HEK293T (cell line): ENCODE results near the gene DIDO1.
"Not testable (repeated sequence)": the region's sequence is repeated elsewhere in the genome, so short reads cannot be mapped to it uniquely, and the experiment has no call there.

Experiments used
- CTCF ChIA-PET: fragments of 350-600 bp; formaldehyde crosslinking; extraction: SDS; loops from one replicate; lab custom pipeline; 2021; ENCODE audit warnings: antibody characterized with exemption, inconsistent platforms; lab: Yijun Ruan, JAX
- POLR2A ChIA-PET: fragments of 350-600 bp; formaldehyde crosslinking; extraction: SDS; loops from one replicate; lab custom pipeline; 2020; ENCODE audit warnings: antibody characterized with exemption, inconsistent platforms; lab: Yijun Ruan, JAX
- DNase-seq: peaks from one replicate; pipeline ENCODE4 v3.0.0; 2012; ENCODE audit warnings: mixed read lengths; ENCODE audit errors: extremely low spot score
- ARNT ChIP-seq: fragments of 450-650 bp; IDR thresholded peaks from 2 replicates; pipeline ENCODE4 v1.6.1; 2017; ENCODE audit warnings: mild to moderate bottlenecking
- BHLHE40 ChIP-seq: fragments of 450-650 bp; IDR thresholded peaks from 2 replicates; pipeline ENCODE4 v1.6.1; 2016; ENCODE audit warnings: mild to moderate bottlenecking, moderate library complexity, borderline replicate concordance
- CTBP1 ChIP-seq: fragments of 450-650 bp; IDR thresholded peaks from 2 replicates; pipeline ENCODE4 v1.6.1; 2016; ENCODE audit warnings: borderline replicate concordance
- ELF4 ChIP-seq: fragments of 450-650 bp; IDR thresholded peaks from 2 replicates; pipeline ENCODE4 v1.6.1; 2017; ENCODE audit warnings: antibody characterized with exemption
- FOXA1 ChIP-seq: fragments of 450-650 bp; IDR thresholded peaks from 2 replicates; pipeline ENCODE4 v1.6.1; 2016; ENCODE audit warnings: mild to moderate bottlenecking
- FOXK2 ChIP-seq: fragments of 450-650 bp; IDR thresholded peaks from 2 replicates; pipeline ENCODE4 v1.6.1; 2016; ENCODE audit warnings: mild to moderate bottlenecking
- FOXM1 ChIP-seq: fragments of 450-650 bp; IDR thresholded peaks from 2 replicates; pipeline ENCODE4 v1.6.1; 2017; ENCODE audit warnings: mild to moderate bottlenecking, borderline replicate concordance
- HDGF ChIP-seq: fragments of 450-650 bp; IDR thresholded peaks from 2 replicates; pipeline ENCODE4 v1.6.1; 2017; ENCODE audit warnings: antibody characterized with exemption, borderline replicate concordance
- L3MBTL2 ChIP-seq: fragments of 450-650 bp; conservative IDR thresholded peaks from 2 replicates; pipeline ENCODE4 v1.6.1; 2016; ENCODE audit warnings: mild to moderate bottlenecking
- LEF1 ChIP-seq: fragments of 450-650 bp; IDR thresholded peaks from 2 replicates; pipeline ENCODE4 v1.6.1; 2017; ENCODE audit warnings: mild to moderate bottlenecking, borderline replicate concordance
- NFRKB ChIP-seq: fragments of 450-650 bp; IDR thresholded peaks from 2 replicates; pipeline ENCODE4 v1.6.1; 2016; ENCODE audit warnings: mild to moderate bottlenecking, moderate library complexity
- PKNOX1 ChIP-seq: fragments of 450-650 bp; IDR thresholded peaks from 2 replicates; pipeline ENCODE4 v1.6.1; 2016
- SP1 ChIP-seq: fragments of 450-650 bp; IDR thresholded peaks from 2 replicates; pipeline ENCODE4 v1.6.1; 2017
- SUZ12 ChIP-seq: fragments of 450-650 bp; IDR thresholded peaks from 2 replicates; pipeline ENCODE4 v1.6.1; 2016; ENCODE audit warnings: mild to moderate bottlenecking
- TARDBP ChIP-seq: fragments of 450-650 bp; IDR thresholded peaks from 2 replicates; pipeline ENCODE4 v1.6.1; 2016
- ZNF384 ChIP-seq: fragments of 450-650 bp; IDR thresholded peaks from 2 replicates; pipeline ENCODE4 v1.6.1; 2016

DIDO1 gene

GRCh38 chr20:62856931-62857619, 69.2 kb downstream of the DIDO1 start:
- ChIA-PET CTCF (no interaction called here), POLR2A (no interaction called here)
- DNase-seq: no peak
- TF ChIP-seq TARDBP: no peak
- TF ChIP-seq FOXM1: no peak
- no peak for TF ChIP-seq CTBP1
- TF ChIP-seq FOXA1: no peak
- no peak for TF ChIP-seq ARNT
- TF ChIP-seq NFRKB: no peak
- TF ChIP-seq FOXK2: no peak
- no peak for TF ChIP-seq L3MBTL2

- no peak for DNase-seq
- no peak for TF ChIP-seq BHLHE40
- no peak for TF ChIP-seq FOXM1
- TF ChIP-seq PKNOX1: no peak
- TF ChIP-seq ELF4: no peak
- no peak for TF ChIP-seq ARNT
- TF ChIP-seq LEF1: no peak
- no peak for TF ChIP-seq FOXK2
- no peak for TF ChIP-seq SP1
- TF ChIP-seq L3MBTL2: no peak
- no peak for TF ChIP-seq ZNF384
- no peak for TF ChIP-seq HDGF
- no peak for TF ChIP-seq FOXA1
- no peak for TF ChIP-seq NFRKB
- no peak for TF ChIP-seq TARDBP
- no peak for TF ChIP-seq CTBP1
- no peak for TF ChIP-seq SUZ12
- ChIA-PET POLR2A (no interaction called here), CTCF (no interaction called here)
These were observed 71.2 kb downstream of the DIDO1 start for GRCh38 chr20:62855120-62855519.

GRCh38 chr20:62854121-62854520, 72.2 kb downstream of the DIDO1 start:
- POLR2A ChIA-PET: no interaction called here
- no peak for TF ChIP-seq LEF1
- no peak for TF ChIP-seq SP1
- TF ChIP-seq PKNOX1: no peak
- no peak for TF ChIP-seq ARNT
- TF ChIP-seq CTBP1: no peak
- TF ChIP-seq HDGF: no peak
- TF ChIP-seq SUZ12: no peak
- TF ChIP-seq BHLHE40: no peak
- TF ChIP-seq L3MBTL2: no peak
- TF ChIP-seq FOXA1: no peak
- no peak for TF ChIP-seq FOXK2
- no peak for DNase-seq
- CTCF ChIA-PET: no interaction called here

- POLR2A ChIA-PET, DNase-seq, CTCF ChIA-PET: not testable (repeated sequence)
These were observed 73.0 kb downstream of the DIDO1 start for GRCh38 chr20:62853304-62853703.

- DNase-seq: no peak
- TF ChIP-seq SP1: no peak
- no peak for TF ChIP-seq LEF1
- no peak for TF ChIP-seq FOXM1
- no peak for TF ChIP-seq HDGF
- no peak for TF ChIP-seq ZNF384
- TF ChIP-seq FOXK2: no peak
- TF ChIP-seq FOXA1: no peak
- TF ChIP-seq SUZ12: no peak
- TF ChIP-seq L3MBTL2: no peak
- no peak for TF ChIP-seq NFRKB
- no peak for TF ChIP-seq BHLHE40
- ChIA-PET POLR2A (no interaction called here), CTCF (no interaction called here)
These were observed 73.5 kb downstream of the DIDO1 start for GRCh38 chr20:62852841-62853240.

GRCh38 chr20:62852196-62852595, 74.1 kb downstream of the DIDO1 start:
- TF ChIP-seq SP1 (no peak), ZNF384 (no peak), CTBP1 (no peak), FOXA1 (no peak), ARNT (no peak), HDGF (no peak), PKNOX1 (no peak)
- ChIA-PET CTCF (no interaction called here), POLR2A (no interaction called here)
- DNase-seq: no peak

- ChIA-PET CTCF (no interaction called here), POLR2A (interaction anchor here (2.1 kb wide), 1 partner anchor 9 kb away, joined by 5 read pairs; no protein-coding TSS in a partner anchor)
- no peak for TF ChIP-seq L3MBTL2
- no peak for TF ChIP-seq LEF1
- no peak for TF ChIP-seq ZNF384
- no peak for TF ChIP-seq FOXA1
- no peak for TF ChIP-seq ARNT
- TF ChIP-seq HDGF: no peak
- no peak for TF ChIP-seq NFRKB
- TF ChIP-seq FOXK2: no peak
- no peak for TF ChIP-seq ELF4
- no peak for TF ChIP-seq TARDBP
- TF ChIP-seq CTBP1: no peak
- no peak for TF ChIP-seq PKNOX1
- no peak for TF ChIP-seq FOXM1
- TF ChIP-seq SP1: no peak
- TF ChIP-seq BHLHE40: no peak
- no peak for TF ChIP-seq SUZ12
- no peak for DNase-seq
These were observed 75.9 kb downstream of the DIDO1 start for GRCh38 chr20:62850333-62850974.
